Peyer's patch (tissue), 4 donors: ENCODE measurements around the gene EPPIN.

ENCODE experiments used
- POLR2A ChIP-seq, 2 donors: fragments of 450-650 bp; IDR thresholded peaks; one replicate each; pipeline ENCODE4 v1.5.1; 2017; ENCODE audit warnings: antibody characterized with exemption in 2 of 2, mild to moderate bottlenecking in 2 of 2, moderate library complexity in 2 of 2
- TF ChIP-seq, protein P1 (sequence below), 6 experiments: fragments of 450-650 bp in 4 of 6; fragments of 200-600 bp in 2 of 6; sonication (generic) in 1 of 6; IDR thresholded peaks; one replicate each; pipeline ENCODE4 v1.5.1; 2017 to 2019; ENCODE audit warnings: antibody characterized with exemption in 6 of 6, mild to moderate bottlenecking in 3 of 6, moderate library complexity in 1 of 6

DNA sequence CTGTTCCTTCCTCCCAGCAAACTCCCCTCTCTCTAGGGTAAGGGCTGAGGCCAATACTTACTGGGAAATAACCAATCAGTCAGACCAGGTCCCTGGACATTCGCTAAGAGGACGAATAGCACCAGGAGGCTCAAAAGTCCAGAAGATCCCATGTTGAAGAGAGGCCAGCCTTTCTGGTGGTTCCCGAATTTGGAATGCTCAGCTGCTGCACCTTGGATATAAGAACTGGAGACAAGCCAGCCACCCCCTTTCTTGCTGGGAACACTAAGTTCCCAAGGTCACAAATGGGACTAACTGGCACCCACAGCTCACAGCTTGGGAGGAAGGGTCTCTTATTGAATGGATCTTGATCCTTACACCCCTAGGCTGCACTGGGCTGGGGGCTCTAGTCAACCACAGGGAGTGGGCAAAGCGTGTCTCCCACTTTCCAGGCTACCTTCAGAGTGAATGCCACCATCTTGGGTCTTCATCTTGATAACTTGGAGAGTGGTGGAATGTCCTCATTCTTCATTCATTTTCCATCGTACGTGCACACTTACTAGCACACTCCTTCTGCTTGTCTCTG, at the start of gene EPPIN:
- TF ChIP-seq, protein P1, sequence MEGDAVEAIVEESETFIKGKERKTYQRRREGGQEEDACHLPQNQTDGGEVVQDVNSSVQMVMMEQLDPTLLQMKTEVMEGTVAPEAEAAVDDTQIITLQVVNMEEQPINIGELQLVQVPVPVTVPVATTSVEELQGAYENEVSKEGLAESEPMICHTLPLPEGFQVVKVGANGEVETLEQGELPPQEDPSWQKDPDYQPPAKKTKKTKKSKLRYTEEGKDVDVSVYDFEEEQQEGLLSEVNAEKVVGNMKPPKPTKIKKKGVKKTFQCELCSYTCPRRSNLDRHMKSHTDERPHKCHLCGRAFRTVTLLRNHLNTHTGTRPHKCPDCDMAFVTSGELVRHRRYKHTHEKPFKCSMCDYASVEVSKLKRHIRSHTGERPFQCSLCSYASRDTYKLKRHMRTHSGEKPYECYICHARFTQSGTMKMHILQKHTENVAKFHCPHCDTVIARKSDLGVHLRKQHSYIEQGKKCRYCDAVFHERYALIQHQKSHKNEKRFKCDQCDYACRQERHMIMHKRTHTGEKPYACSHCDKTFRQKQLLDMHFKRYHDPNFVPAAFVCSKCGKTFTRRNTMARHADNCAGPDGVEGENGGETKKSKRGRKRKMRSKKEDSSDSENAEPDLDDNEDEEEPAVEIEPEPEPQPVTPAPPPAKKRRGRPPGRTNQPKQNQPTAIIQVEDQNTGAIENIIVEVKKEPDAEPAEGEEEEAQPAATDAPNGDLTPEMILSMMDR (IDR thresholded peaks at IDR 0.05): no peak
- TF ChIP-seq POLR2A (IDR thresholded peaks at IDR 0.05): no peak
